SK-N-SH (cell line): ENCODE measurements around the gene CAMTA2. TPM values are rescaled to one million over a fixed set of nuclear protein-coding genes. Genes with fewer than 3 reads are reported as not detected.

Source experiments
- CTCF ChIA-PET: fragments of 300-600, 350-600 bp; formaldehyde crosslinking; extraction: SDS; loops from one replicate; lab custom pipeline; 2021; lab: Yijun Ruan, JAX
- POLR2A ChIA-PET: fragments of 350-600 bp; sonication (Branson Sonifier 250); formaldehyde crosslinking; extraction: SDS; loops from one replicate; lab custom pipeline; 2020; ENCODE audit warnings: antibody characterized with exemption, inconsistent platforms; lab: Yijun Ruan, JAX
- DNase-seq: peaks from one replicate; pipeline ENCODE4 v3.0.0; 2012
- H2AFZ ChIP-seq: fragments of 200-600 bp; sonication (generic); 2 replicates; pipeline ENCODE4 v1.8.1; 2016; ENCODE audit warnings: antibody characterized with exemption, mild to moderate bottlenecking, low read depth
- H3F3A ChIP-seq: fragments of 200-600 bp; sonication (generic); replicated peaks from 2 replicates; pipeline ENCODE3; 2016; ENCODE audit warnings: antibody characterized with exemption, mild to moderate bottlenecking; ENCODE audit not compliant: insufficient read depth
- H3K27ac ChIP-seq, 2 experiments: fragments of 200-500 bp in 1 of 2; fragments of 200-600 bp in 1 of 2; sonication (Bioruptor generic) in 1 of 2; sonication (generic), shearing (Covaris generic) in 1 of 2; 2 replicates each; pipeline versions ENCODE4 v1.5.1 to v1.6.1; 2014 to 2016; ENCODE audit warnings: low read depth in 2 of 2, inconsistent platforms in 1 of 2, low read length in 1 of 2, mild to moderate bottlenecking in 1 of 2, mixed read lengths in 1 of 2
- H3K27me3 ChIP-seq: fragments of 200-600 bp; sonication (generic), shearing (Covaris generic); 2 replicates; pipeline ENCODE4 v1.6.1; 2016; ENCODE audit warnings: mixed run types; ENCODE audit not compliant: insufficient read depth
- H3K36me3 ChIP-seq, 2 experiments: fragments of 200-500 bp in 1 of 2; fragments of 200-600 bp in 1 of 2; sonication (Bioruptor generic) in 1 of 2; sonication (generic) in 1 of 2; replicated peaks in 1 of 2; 2 replicates each; pipeline versions ENCODE3 to v1.5.1; 2014 to 2016; ENCODE audit warnings: low read length in 1 of 2, mild to moderate bottlenecking in 1 of 2; ENCODE audit not compliant: insufficient read depth in 2 of 2, control insufficient read depth in 1 of 2
- H3K4me1 ChIP-seq, 2 experiments: fragments of 200-500 bp in 1 of 2; fragments of 200-600 bp in 1 of 2; sonication (Bioruptor generic) in 1 of 2; sonication (generic), shearing (Covaris generic) in 1 of 2; 2 replicates each; pipeline versions ENCODE4 v1.5.1 to v1.6.1; 2014 to 2016; ENCODE audit warnings: low read depth in 1 of 2, low read length in 1 of 2, mixed run types in 1 of 2; ENCODE audit not compliant: insufficient read depth in 2 of 2, control insufficient read depth in 1 of 2
- H3K4me2 ChIP-seq: fragments of 200-600 bp; sonication (generic), shearing (Covaris generic); 2 replicates; pipeline ENCODE4 v1.6.1; 2017; ENCODE audit warnings: mixed run types
- H3K4me3 ChIP-seq, 2 experiments: fragments of 200-500 bp in 1 of 2; fragments of 200-600 bp in 1 of 2; sonication (Bioruptor generic) in 1 of 2; sonication (generic), shearing (Covaris generic) in 1 of 2; 2 replicates each; pipeline versions ENCODE4 v1.5.1 to v1.8.1; 2014 to 2016; ENCODE audit warnings: low read depth in 2 of 2, inconsistent platforms in 1 of 2, low read length in 1 of 2, mild to moderate bottlenecking in 1 of 2, mixed read lengths in 1 of 2, moderate library complexity in 1 of 2
- H3K79me2 ChIP-seq: fragments of 200-600 bp; sonication (generic); 2 replicates; pipeline ENCODE4 v1.8.1; 2017; ENCODE audit warnings: mild to moderate bottlenecking; ENCODE audit not compliant: insufficient read depth
- H3K9ac ChIP-seq: fragments of 200-600 bp; sonication (generic); 2 replicates; pipeline ENCODE4 v1.6.1; 2017; ENCODE audit warnings: mixed run types
- H3K9me2 ChIP-seq: fragments of 200-600 bp; sonication (generic); 2 replicates; pipeline ENCODE4 v1.6.1; 2017; ENCODE audit warnings: mixed run types
- H3K9me3 ChIP-seq: fragments of 200-600 bp; sonication (generic); 2 replicates; pipeline ENCODE4 v1.6.1; 2017; ENCODE audit warnings: mixed run types, mild to moderate bottlenecking, moderate library complexity
- H4K20me1 ChIP-seq: fragments of 200-600 bp; sonication (generic); 2 replicates; pipeline ENCODE4 v1.6.1; 2017; ENCODE audit warnings: mild to moderate bottlenecking, mixed run types; ENCODE audit not compliant: insufficient read depth
- EZH2phosphoT487 ChIP-seq: fragments of 200-600 bp; sonication (generic); IDR thresholded peaks from 2 replicates; pipeline ENCODE4 v1.6.1; 2017; ENCODE audit warnings: low read depth, mixed run types, mild to moderate bottlenecking, antibody characterized with exemption, moderate library complexity, borderline replicate concordance
- FOSL2 ChIP-seq: IDR thresholded peaks from 2 replicates; pipeline ENCODE4 v1.4.0; 2012; ENCODE audit warnings: low read depth, mild to moderate bottlenecking, moderate library complexity, borderline replicate concordance
- FOXJ3 ChIP-seq: sonication (generic); formaldehyde crosslinking; IDR thresholded peaks from 2 replicates; pipeline ENCODE4 v1.5.1; 2020; ENCODE audit warnings: mild to moderate bottlenecking, missing genetic modification reagents
- GATA2 ChIP-seq: sonication (generic); formaldehyde crosslinking; IDR thresholded peaks from 2 replicates; pipeline ENCODE4 v1.5.0; 2020; ENCODE audit warnings: mild to moderate bottlenecking, missing genetic modification reagents
- IRF3 ChIP-seq: fragments of 150-350 bp; IDR thresholded peaks from 2 replicates; pipeline ENCODE4 v1.6.1; 2016; ENCODE audit warnings: mild to moderate bottlenecking, low read depth, low read length
- JUND ChIP-seq: IDR thresholded peaks from 2 replicates; pipeline ENCODE4 v1.4.0; 2012
- MEF2A ChIP-seq: IDR thresholded peaks from 2 replicates; pipeline ENCODE4 v1.4.0; 2012; ENCODE audit warnings: low read depth, borderline replicate concordance
- MXI1 ChIP-seq: IDR thresholded peaks from 2 replicates; pipeline ENCODE4 v1.6.1; 2012; ENCODE audit warnings: mild to moderate bottlenecking, low read depth, low read length, improper control_type of control experiment
- NFIC ChIP-seq: IDR thresholded peaks from 2 replicates; pipeline ENCODE4 v1.4.0; 2012; ENCODE audit warnings: borderline replicate concordance
- NRF1 ChIP-seq: IDR thresholded peaks from 2 replicates; pipeline ENCODE4 v1.6.1; 2012; ENCODE audit warnings: low read depth, mild to moderate bottlenecking, low read length
- RAD21 ChIP-seq: IDR thresholded peaks from 2 replicates; pipeline ENCODE4 v1.6.1; 2012; ENCODE audit warnings: mild to moderate bottlenecking, low read length
- RCOR1 ChIP-seq: fragments of 150-350 bp; IDR thresholded peaks from 2 replicates; pipeline ENCODE4 v1.6.1; 2017; ENCODE audit warnings: antibody characterized with exemption, low read length
- RFX5 ChIP-seq: IDR thresholded peaks from 2 replicates; pipeline ENCODE4 v1.6.1; 2012; ENCODE audit warnings: mild to moderate bottlenecking, improper control_type of control experiment, low read length
- RXRA ChIP-seq: IDR thresholded peaks from 2 replicates; pipeline ENCODE4 v1.4.0; 2012; ENCODE audit warnings: low read depth, mild to moderate bottlenecking, borderline replicate concordance
- SIN3A ChIP-seq: IDR thresholded peaks from 2 replicates; pipeline ENCODE4 v1.6.1; 2012; ENCODE audit warnings: low read depth, mild to moderate bottlenecking, low read length, moderate library complexity, borderline replicate concordance
- SMC3 ChIP-seq: IDR thresholded peaks from 2 replicates; pipeline ENCODE4 v1.6.1; 2012; ENCODE audit warnings: low read depth, low read length, improper control_type of control experiment
- TAF1 ChIP-seq: IDR thresholded peaks from 2 replicates; pipeline ENCODE4 v1.6.1; 2012; ENCODE audit warnings: low read depth, mild to moderate bottlenecking, low read length, moderate library complexity, borderline replicate concordance
- TCF12 ChIP-seq: IDR thresholded peaks from 2 replicates; pipeline ENCODE4 v1.4.0; 2012
- TEAD4 ChIP-seq: IDR thresholded peaks from 2 replicates; pipeline ENCODE4 v1.4.0; 2012; ENCODE audit warnings: mild to moderate bottlenecking, borderline replicate concordance; ENCODE audit not compliant: insufficient read depth
- USF1 ChIP-seq: IDR thresholded peaks from 2 replicates; pipeline ENCODE4 v1.4.0; 2012; ENCODE audit warnings: low read depth, borderline replicate concordance
- USF2 ChIP-seq: fragments of 150-350 bp; IDR thresholded peaks from 2 replicates; pipeline ENCODE4 v1.6.1; 2017; ENCODE audit warnings: antibody characterized with exemption, low read length, low read depth, borderline replicate concordance
- YY1 ChIP-seq: IDR thresholded peaks from 2 replicates; pipeline ENCODE4 v1.4.0; 2012; ENCODE audit warnings: low read depth, mild to moderate bottlenecking
- WGBS: methylation state at CpG from one replicate; pipeline ENCODE4 v1.1.6; 2017; ENCODE audit warnings: low lambda C conversion rate; 5-methylcytosine and 5-hydroxymethylcytosine counted together
- polyA plus RNA-seq, 3 experiments: library from polyadenylated mRNA; depleted of rRNA; stranded (reverse); fragments of >200 nt; gene quantifications; 2 replicates each; pipeline ENCODE4 v1.2.3, GENCODE V29; 2012
- TF ChIP-seq, protein P1 (sequence below): IDR thresholded peaks from 2 replicates; pipeline ENCODE4 v1.4.0; 2012; ENCODE audit warnings: low read depth, borderline replicate concordance
- TF ChIP-seq, protein P2 (sequence below): IDR thresholded peaks from 2 replicates; pipeline ENCODE4; 2012
- TF ChIP-seq, protein P3 (sequence below): fragments of 200-600 bp; sonication (generic); IDR thresholded peaks from 2 replicates; pipeline ENCODE4 v1.6.1; 2017; ENCODE audit warnings: antibody characterized with exemption, mild to moderate bottlenecking, moderate library complexity

CAMTA2 gene
- polyA plus RNA-seq, 1 of the 3 experiments (the other 2 are of a cell fraction): 27.0 TPM

DNA sequence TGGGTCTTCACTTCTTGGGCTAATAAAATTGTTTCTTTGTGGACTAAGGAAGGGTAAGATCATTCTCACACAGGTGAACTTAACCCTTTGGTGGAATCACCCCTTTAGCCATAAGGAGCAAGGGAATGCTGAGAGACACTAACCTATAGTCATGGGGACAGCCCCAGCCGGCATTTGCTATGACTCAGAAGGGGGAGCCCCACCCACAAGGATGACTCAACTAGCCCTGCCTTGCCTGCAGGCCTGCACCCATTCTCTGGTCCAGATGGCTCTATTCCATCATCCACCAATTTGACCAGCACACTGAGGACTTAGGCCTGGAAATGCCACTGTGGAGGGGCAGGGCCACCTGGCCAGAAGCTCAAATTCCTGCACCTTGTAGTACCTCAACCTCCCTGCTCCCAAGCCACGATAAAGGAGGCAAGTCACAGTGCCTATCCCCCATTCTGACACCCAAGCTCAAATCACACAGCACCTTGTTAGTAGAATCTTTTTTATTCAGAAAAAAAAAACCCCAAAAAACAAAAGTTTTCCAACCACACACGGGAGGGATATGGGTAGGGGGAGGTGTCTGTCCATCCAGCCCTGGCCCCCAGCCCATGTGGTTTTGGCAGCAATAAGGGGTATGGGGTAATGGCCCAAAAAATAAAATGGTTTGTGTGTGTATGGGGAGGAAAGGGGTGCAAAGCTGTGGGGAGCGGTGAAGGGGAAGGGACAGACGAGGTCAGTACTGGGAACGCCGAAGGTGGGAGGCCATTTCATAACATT lies 42.1 kb downstream of the CAMTA2 start:
- Histone ChIP-seq H3F3A (peaks cover 75% of the 10 kb centered on the region), H3K4me2 (peak overlapping the region; percentile 98), H3K4me3 (peak overlapping the region; percentile 79 to 99), H3K36me3 (peaks cover 37 to 40% of the 10 kb centered on the region in 2 experiments), H3K9me3 (no peaks in the 10 kb centered on the region), H3K27me3 (no peaks in the 10 kb centered on the region), H3K27ac (peak overlapping the region; percentile 63 to 97), H3K9me2 (no peaks in the 10 kb centered on the region), H2AFZ (no peak overlapping the region), H3K79me2 (peaks cover 81% of the 10 kb centered on the region), H4K20me1 (peaks cover 45% of the 10 kb centered on the region), H3K4me1 (peaks cover 18 to 33% of the 10 kb centered on the region in 2 experiments), H3K9ac (peak overlapping the region; percentile 41; the same call in 1 of the 2 replicates)
- POLR2A ChIA-PET: interaction anchor here (0.6 to 4.3 kb wide), 3 partner anchors 18 to 25 kb away, joined by 3 to 32 read pairs (median 3); partner anchors contain the start of gene SPAG7
- DNase-seq: no peak
- 42% methylated on average over 7 of the region's 7 CpGs for WGBS
- CTCF ChIA-PET: interaction anchor here (0.5 to 1.1 kb wide), 3 partner anchors 22 to 155 kb away, joined by 3 read pairs; partner anchors contain the start of gene SPAG7
- no peak for TF ChIP-seq MXI1
- TF ChIP-seq RXRA: no peak
- TF ChIP-seq, protein P1, sequence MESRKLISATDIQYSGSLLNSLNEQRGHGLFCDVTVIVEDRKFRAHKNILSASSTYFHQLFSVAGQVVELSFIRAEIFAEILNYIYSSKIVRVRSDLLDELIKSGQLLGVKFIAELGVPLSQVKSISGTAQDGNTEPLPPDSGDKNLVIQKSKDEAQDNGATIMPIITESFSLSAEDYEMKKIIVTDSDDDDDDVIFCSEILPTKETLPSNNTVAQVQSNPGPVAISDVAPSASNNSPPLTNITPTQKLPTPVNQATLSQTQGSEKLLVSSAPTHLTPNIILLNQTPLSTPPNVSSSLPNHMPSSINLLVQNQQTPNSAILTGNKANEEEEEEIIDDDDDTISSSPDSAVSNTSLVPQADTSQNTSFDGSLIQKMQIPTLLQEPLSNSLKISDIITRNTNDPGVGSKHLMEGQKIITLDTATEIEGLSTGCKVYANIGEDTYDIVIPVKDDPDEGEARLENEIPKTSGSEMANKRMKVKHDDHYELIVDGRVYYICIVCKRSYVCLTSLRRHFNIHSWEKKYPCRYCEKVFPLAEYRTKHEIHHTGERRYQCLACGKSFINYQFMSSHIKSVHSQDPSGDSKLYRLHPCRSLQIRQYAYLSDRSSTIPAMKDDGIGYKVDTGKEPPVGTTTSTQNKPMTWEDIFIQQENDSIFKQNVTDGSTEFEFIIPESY: 0 out of 2 replicates have a peak, but pooled peaks have one; percentile 35
- TF ChIP-seq TAF1: peak; percentile 32; the same call in 1 of the 2 replicates
- TF ChIP-seq RAD21: no peak
- peak; percentile 41; the same call in 1 of the 2 replicates for TF ChIP-seq YY1
- TF ChIP-seq IRF3: no peak
- peak; percentile 98 for TF ChIP-seq FOSL2
- TF ChIP-seq SIN3A: peak; percentile 60; the same call in 1 of the 2 replicates
- peak; percentile 52 for TF ChIP-seq NFIC
- peak; percentile 83 for TF ChIP-seq TCF12
- TF ChIP-seq, protein P2, sequence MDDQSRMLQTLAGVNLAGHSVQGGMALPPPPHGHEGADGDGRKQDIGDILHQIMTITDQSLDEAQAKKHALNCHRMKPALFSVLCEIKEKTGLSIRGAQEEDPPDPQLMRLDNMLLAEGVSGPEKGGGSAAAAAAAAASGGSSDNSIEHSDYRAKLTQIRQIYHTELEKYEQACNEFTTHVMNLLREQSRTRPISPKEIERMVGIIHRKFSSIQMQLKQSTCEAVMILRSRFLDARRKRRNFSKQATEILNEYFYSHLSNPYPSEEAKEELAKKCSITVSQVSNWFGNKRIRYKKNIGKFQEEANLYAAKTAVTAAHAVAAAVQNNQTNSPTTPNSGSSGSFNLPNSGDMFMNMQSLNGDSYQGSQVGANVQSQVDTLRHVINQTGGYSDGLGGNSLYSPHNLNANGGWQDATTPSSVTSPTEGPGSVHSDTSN: peak; percentile 64
- TF ChIP-seq MEF2A: no peak
- TF ChIP-seq RFX5: no peak
- TF ChIP-seq SMC3: no peak
- TF ChIP-seq FOXJ3 (CRISPR knock-in tag): no peak
- TF ChIP-seq RCOR1: no peak
- TF ChIP-seq TEAD4: no peak
- no peak for TF ChIP-seq EZH2phosphoT487
- TF ChIP-seq JUND: peak; percentile 95
- TF ChIP-seq NRF1: no peak
- no peak for TF ChIP-seq GATA2 (CRISPR knock-in tag)
- TF ChIP-seq, protein P3, sequence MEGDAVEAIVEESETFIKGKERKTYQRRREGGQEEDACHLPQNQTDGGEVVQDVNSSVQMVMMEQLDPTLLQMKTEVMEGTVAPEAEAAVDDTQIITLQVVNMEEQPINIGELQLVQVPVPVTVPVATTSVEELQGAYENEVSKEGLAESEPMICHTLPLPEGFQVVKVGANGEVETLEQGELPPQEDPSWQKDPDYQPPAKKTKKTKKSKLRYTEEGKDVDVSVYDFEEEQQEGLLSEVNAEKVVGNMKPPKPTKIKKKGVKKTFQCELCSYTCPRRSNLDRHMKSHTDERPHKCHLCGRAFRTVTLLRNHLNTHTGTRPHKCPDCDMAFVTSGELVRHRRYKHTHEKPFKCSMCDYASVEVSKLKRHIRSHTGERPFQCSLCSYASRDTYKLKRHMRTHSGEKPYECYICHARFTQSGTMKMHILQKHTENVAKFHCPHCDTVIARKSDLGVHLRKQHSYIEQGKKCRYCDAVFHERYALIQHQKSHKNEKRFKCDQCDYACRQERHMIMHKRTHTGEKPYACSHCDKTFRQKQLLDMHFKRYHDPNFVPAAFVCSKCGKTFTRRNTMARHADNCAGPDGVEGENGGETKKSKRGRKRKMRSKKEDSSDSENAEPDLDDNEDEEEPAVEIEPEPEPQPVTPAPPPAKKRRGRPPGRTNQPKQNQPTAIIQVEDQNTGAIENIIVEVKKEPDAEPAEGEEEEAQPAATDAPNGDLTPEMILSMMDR: no peak
- TF ChIP-seq USF1: no peak
- TF ChIP-seq USF2: no peak
